SU-DHL-6 (cell line): ENCODE data around the gene TTC4.

Source experiments
- EZH2phosphoT487 ChIP-seq: fragments of 200-600 bp; sonication (generic), shearing (Covaris generic); conservative IDR thresholded peaks from 2 replicates; pipeline ENCODE4 v1.6.1; 2018; ENCODE audit warnings: mild to moderate bottlenecking, antibody characterized with exemption, low read length, moderate library complexity, mixed read lengths
- TF ChIP-seq, protein P1 (sequence below): fragments of 200-600 bp; sonication (generic); IDR thresholded peaks from one replicate; pipeline ENCODE4 v1.5.1; 2017; ENCODE audit warnings: antibody characterized with exemption, mild to moderate bottlenecking, low read length, moderate library complexity; ENCODE audit not compliant: insufficient read depth, poor library complexity, severe bottlenecking

DNA sequence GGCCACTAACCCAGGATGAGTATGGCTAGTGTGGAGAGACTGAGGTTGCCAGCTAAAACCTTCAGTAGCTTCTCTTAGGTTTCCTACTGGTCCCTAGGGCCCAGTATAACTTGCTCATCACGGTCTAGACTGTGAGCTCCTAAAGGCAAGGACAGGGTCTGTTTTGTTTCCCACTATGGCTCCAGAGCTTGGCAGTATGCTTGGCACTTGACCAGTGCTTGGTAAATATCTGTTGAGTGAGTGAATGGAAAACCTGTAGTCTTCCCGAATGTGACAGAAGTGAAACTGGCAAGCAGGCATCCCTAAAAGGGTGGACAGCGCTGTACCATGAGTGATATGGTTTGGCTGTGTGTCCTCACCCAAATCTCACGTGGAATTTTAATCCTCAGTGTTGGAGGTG is 61.8 kb downstream of the TTC4 start:
- TF ChIP-seq, protein P1, sequence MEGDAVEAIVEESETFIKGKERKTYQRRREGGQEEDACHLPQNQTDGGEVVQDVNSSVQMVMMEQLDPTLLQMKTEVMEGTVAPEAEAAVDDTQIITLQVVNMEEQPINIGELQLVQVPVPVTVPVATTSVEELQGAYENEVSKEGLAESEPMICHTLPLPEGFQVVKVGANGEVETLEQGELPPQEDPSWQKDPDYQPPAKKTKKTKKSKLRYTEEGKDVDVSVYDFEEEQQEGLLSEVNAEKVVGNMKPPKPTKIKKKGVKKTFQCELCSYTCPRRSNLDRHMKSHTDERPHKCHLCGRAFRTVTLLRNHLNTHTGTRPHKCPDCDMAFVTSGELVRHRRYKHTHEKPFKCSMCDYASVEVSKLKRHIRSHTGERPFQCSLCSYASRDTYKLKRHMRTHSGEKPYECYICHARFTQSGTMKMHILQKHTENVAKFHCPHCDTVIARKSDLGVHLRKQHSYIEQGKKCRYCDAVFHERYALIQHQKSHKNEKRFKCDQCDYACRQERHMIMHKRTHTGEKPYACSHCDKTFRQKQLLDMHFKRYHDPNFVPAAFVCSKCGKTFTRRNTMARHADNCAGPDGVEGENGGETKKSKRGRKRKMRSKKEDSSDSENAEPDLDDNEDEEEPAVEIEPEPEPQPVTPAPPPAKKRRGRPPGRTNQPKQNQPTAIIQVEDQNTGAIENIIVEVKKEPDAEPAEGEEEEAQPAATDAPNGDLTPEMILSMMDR: no peak
- TF ChIP-seq EZH2phosphoT487: no peak
